Right lobe of liver (tissue), 4 donors: ENCODE measurements around the gene RBMS3.

Experiments used
- POLR2A ChIP-seq: fragments of 450-650 bp; IDR thresholded peaks from one replicate; pipeline ENCODE4 v1.6.1; 2017; ENCODE audit warnings: antibody characterized with exemption, mild to moderate bottlenecking
- TF ChIP-seq, protein P1 (sequence below), 4 donors: fragments of 200-600 bp in 3 of 4; fragments of 450-650 bp in 1 of 4; IDR thresholded peaks; one replicate each; pipeline versions ENCODE4 v1.5.1 to v1.8.0; 2016 to 2022; ENCODE audit warnings: antibody characterized with exemption in 4 of 4, mild to moderate bottlenecking in 2 of 4
- donor health status: DM: no; HTN: no; CAD: no.
- donor health status: DM: no; HTN: no; CAD: no.
- donor health status: DM: no; HTN: yes; CAD: no.

DNA sequence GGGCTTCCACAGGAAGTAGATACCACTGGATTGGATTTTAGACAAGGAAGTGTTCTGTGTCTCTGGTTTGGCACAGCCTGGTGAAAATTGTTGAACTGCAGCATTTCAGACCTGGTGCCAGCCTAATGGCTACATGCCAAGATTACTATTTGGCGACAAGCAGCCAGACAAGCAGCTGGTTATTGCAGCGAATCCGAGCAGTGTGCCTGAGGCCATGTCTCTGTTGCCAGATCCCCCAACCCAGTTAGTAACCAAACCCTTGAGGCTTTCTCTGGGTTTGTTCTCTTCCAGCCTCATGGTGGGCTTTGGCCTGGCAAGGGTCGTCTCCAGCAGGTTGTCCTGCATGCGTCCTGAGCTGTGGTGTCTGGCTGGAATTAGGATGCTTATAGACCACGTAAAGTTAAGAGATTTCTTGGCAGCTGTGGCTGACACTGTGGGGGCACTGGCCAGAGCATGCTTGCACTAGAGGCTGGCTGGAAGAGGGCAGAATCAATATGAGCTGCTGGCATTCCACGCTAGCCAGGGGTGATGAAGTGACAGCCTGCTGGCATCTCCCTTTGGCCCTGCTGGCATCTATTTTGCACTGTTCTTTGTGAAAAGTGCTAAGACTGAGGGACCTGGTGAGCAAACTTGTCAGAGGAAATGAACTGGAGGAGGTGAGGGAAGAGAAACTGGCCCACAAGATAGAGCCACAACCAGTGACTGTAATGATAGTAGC is 172.6 kb downstream of the RBMS3 start:
- TF ChIP-seq, protein P1, sequence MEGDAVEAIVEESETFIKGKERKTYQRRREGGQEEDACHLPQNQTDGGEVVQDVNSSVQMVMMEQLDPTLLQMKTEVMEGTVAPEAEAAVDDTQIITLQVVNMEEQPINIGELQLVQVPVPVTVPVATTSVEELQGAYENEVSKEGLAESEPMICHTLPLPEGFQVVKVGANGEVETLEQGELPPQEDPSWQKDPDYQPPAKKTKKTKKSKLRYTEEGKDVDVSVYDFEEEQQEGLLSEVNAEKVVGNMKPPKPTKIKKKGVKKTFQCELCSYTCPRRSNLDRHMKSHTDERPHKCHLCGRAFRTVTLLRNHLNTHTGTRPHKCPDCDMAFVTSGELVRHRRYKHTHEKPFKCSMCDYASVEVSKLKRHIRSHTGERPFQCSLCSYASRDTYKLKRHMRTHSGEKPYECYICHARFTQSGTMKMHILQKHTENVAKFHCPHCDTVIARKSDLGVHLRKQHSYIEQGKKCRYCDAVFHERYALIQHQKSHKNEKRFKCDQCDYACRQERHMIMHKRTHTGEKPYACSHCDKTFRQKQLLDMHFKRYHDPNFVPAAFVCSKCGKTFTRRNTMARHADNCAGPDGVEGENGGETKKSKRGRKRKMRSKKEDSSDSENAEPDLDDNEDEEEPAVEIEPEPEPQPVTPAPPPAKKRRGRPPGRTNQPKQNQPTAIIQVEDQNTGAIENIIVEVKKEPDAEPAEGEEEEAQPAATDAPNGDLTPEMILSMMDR (IDR thresholded peaks at IDR 0.05) = no peak
- TF ChIP-seq POLR2A = no peak
